Panc1 (cell line): ENCODE results near the gene GAB1.

Experiments
- CTCF ChIP-seq: fragments of 450-650 bp; IDR thresholded peaks from 2 replicates; pipeline ENCODE4 v1.5.1; 2017; ENCODE audit warnings: mild to moderate bottlenecking
- POLR2AphosphoS5 ChIP-seq: IDR thresholded peaks from 2 replicates; pipeline ENCODE4 v1.6.1; 2012; ENCODE audit warnings: mild to moderate bottlenecking, low read depth, low read length, moderate library complexity
- REST ChIP-seq, 2 experiments: IDR thresholded peaks; 2 replicates each; pipeline ENCODE4 v1.6.1; 2011 to 2012; ENCODE audit warnings: low read depth in 2 of 2, control low read depth in 1 of 2, low read length in 1 of 2, mild to moderate bottlenecking in 1 of 2, moderate library complexity in 1 of 2; ENCODE audit not compliant: insufficient read depth in 1 of 2
- SIN3A ChIP-seq: IDR thresholded peaks from 2 replicates; pipeline ENCODE4 v1.6.1; 2012; ENCODE audit warnings: low read depth, mild to moderate bottlenecking, low read length, moderate library complexity, borderline replicate concordance; ENCODE audit not compliant: insufficient read depth
- TCF7L2 ChIP-seq: IDR thresholded peaks from 2 replicates; pipeline ENCODE4 v1.6.1; 2011; ENCODE audit warnings: mild to moderate bottlenecking, low read depth, low read length, inconsistent platforms

- TF ChIP-seq CTCF: no peak
- TF ChIP-seq REST (IDR thresholded peaks at IDR 0.05; ENCODE audit: insufficient read depth in 1 of 2, low read depth in 2 of 2, low read length in 1 of 2): no peak
- no peak for TF ChIP-seq TCF7L2
- no peak for TF ChIP-seq POLR2AphosphoS5
- TF ChIP-seq SIN3A: no peak
These were observed 38.1 kb downstream of the GAB1 start for GRCh38 chr4:143374771-143375170.
